ENCODE data around the gene TUBGCP6.

The TUBGCP6 gene

DNA sequence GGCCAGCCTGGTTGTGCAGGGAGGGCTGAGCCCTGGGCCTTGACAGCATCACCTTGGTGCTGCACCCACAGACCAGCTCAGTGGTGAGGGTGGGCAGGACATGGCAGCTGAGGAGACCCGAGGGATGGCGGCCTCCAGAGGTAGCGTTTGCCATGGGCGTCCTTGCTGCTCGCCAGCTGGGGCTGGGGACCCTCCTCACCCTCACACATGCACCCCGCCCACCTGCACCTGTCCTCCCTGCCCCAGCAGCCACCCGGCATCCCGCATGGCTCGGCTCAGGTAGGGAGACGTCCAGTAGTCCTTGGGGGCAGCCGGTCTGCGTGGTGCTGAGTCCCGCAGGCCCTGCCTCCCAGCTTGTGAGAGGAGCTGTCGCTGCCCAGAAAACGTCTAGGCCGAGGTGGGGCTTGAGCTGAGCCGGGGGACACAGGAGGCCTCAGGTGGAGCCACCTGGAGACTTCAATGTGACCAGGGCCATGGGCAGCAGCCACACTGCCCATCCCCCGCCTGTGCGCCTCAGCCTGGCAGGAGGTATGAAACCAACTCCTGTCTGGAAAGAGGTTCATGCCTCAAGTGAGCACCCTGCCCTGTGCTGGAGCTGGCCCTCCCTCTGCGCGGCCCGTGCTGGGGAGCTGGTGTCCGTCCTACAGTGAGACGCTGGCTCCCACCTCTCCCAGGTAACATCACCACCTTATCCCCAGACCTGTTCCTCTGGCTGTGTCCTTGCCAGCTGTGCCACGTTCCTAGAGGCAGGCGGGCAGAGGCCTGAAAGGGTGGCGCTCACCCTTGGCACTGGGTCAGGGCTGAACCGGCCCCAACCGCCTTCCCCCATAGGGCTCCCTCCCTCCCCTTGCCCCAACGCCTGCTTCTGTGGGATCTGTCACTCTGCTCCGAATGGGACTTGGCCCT is 62.4 kb downstream of the TUBGCP6 start:
- no peak overlapping the region for H3K27ac ChIP-seq
- no peaks in the 10 kb centered on the region for H3K9me3 ChIP-seq
- no peak overlapping the region for H3K4me3 ChIP-seq
- no peaks in the 10 kb centered on the region for H3K36me3 ChIP-seq
- intact Hi-C loops (cut with DNase I; ENCODE audit: low total_unique reads): loop anchor here (5.0 kb wide), 1 partner anchor 325 kb away; no protein-coding TSS in a partner anchor
- no peak for TF ChIP-seq CTCF (IDR thresholded peaks at IDR 0.05)
- peaks cover 0 to 51% (median 21%) of the 10 kb centered on the region in 4 donors for H3K4me1 ChIP-seq
- peaks cover 0 to 36% of the 10 kb centered on the region in 2 donors for H3K27me3 ChIP-seq
- DNase-seq: no peak

- no peak for DNase-seq
- TF ChIP-seq CTCF (IDR thresholded peaks at IDR 0.05): no peak
- Histone ChIP-seq H3K27me3 (peaks cover 0 to 50% of the 10 kb centered on the region in 2 donors), H3K4me3 (no peak overlapping the region), H3K27ac (no peak overlapping the region), H3K4me1 (peaks cover 0 to 38% (median 11%) of the 10 kb centered on the region in 4 donors), H3K9me3 (no peaks in the 10 kb centered on the region), H3K36me3 (no peaks in the 10 kb centered on the region)
- intact Hi-C loops (cut with DNase I; ENCODE audit: low total_unique reads): loop anchor here (5.0 kb wide), 1 partner anchor 324 kb away; no protein-coding TSS in a partner anchor
Measured at GRCh38 chr22:50180727-50181521, 63.9 kb downstream of the TUBGCP6 start.

GRCh38 chr22:50179937-50180726 is 64.7 kb downstream of the TUBGCP6 start:
- no peaks in the 10 kb centered on the region for H3K9me3 ChIP-seq
- H3K4me3 ChIP-seq: no peak overlapping the region
- intact Hi-C loops (cut with DNase I; ENCODE audit: low total_unique reads): loop anchor here (5.0 kb wide), 1 partner anchor 323 kb away; no protein-coding TSS in a partner anchor
- H3K4me1 ChIP-seq: peaks cover 0 to 35% (median 8%) of the 10 kb centered on the region in 4 donors
- no peak overlapping the region for H3K27ac ChIP-seq
- no peak for TF ChIP-seq CTCF (IDR thresholded peaks at IDR 0.05)
- DNase-seq: no peak
- H3K27me3 ChIP-seq: peaks cover 0 to 58% of the 10 kb centered on the region in 2 donors
- no peaks in the 10 kb centered on the region for H3K36me3 ChIP-seq

GRCh38 chr22:50178871-50179869 is 65.7 kb downstream of the TUBGCP6 start:
- no peak for TF ChIP-seq CTCF (IDR thresholded peaks at IDR 0.05)
- DNase-seq: peak in 1 of 2 donors; percentile 63
- Histone ChIP-seq H3K27ac (no peak overlapping the region), H3K27me3 (peaks cover 0 to 67% of the 10 kb centered on the region in 2 donors), H3K9me3 (no peaks in the 10 kb centered on the region), H3K4me1 (peaks cover 0 to 26% (median 2%) of the 10 kb centered on the region in 4 donors), H3K36me3 (no peaks in the 10 kb centered on the region), H3K4me3 (no peak overlapping the region)
- intact Hi-C loops (cut with DNase I; ENCODE audit: low total_unique reads): no loop called here

Data from tibial artery (tissue), 4 donors.